Ovary (tissue), 9 donors: ENCODE results near the gene SRSF8. TPM values are rescaled to one million over a fixed set of nuclear protein-coding genes. Genes with fewer than 3 reads are reported as not detected.

ENCODE experiments used
- DNase-seq, 5 donors: peaks; one replicate each; pipeline ENCODE4 v3.0.0-alpha.2; 2019 to 2020
- H3K27ac ChIP-seq, 2 donors: fragments of 200-600 bp; one replicate each; pipeline versions ENCODE4 v1.5.1 to v1.8.0; 2019 to 2022
- H3K27me3 ChIP-seq: fragments of 200-600 bp; one replicate; pipeline ENCODE4 v1.8.0; 2022
- H3K36me3 ChIP-seq: fragments of 200-600 bp; sonication (generic); one replicate; pipeline ENCODE4 v1.5.1; 2019
- H3K4me1 ChIP-seq: one replicate; pipeline ENCODE4 v1.8.1; 2013; ENCODE audit warnings: mild to moderate bottlenecking, moderate library complexity; ENCODE audit not compliant: insufficient read depth
- H3K4me3 ChIP-seq: fragments of 200-600 bp; sonication (generic); one replicate; pipeline ENCODE4 v1.5.1; 2017
- H3K9me3 ChIP-seq, 2 donors: fragments of 200-600 bp in 1 of 2; sonication (generic) in 1 of 2; one replicate each; pipeline versions ENCODE4 v1.5.1 to v1.8.1; 2013 to 2019; ENCODE audit warnings: mild to moderate bottlenecking in 1 of 2, moderate library complexity in 1 of 2
- CTCF ChIP-seq, 3 donors: fragments of 450-650 bp in 2 of 3; fragments of 200-600 bp in 1 of 3; IDR thresholded peaks; one replicate each; pipeline versions ENCODE4 v1.5.1 to v1.8.0; 2016 to 2022; ENCODE audit warnings: antibody characterized with exemption in 3 of 3, mild to moderate bottlenecking in 1 of 3
- EP300 ChIP-seq: sonication (generic); formaldehyde crosslinking; IDR thresholded peaks from one replicate; pipeline ENCODE4 v1.6.1; 2017; ENCODE audit warnings: antibody characterized with exemption
- POLR2A ChIP-seq: fragments of 450-650 bp; IDR thresholded peaks from one replicate; pipeline ENCODE4 v1.6.1; 2017; ENCODE audit warnings: antibody characterized with exemption, mild to moderate bottlenecking, moderate library complexity
- WGBS, 3 donors: extraction: QIAGEN DNeasy Blood & Tissue Kit in 1 of 3; methylation state at CpG; one replicate each; pipeline versions ENCODE4 v1.1.5 to v1.1.7; 2013 to 2017; 5-methylcytosine and 5-hydroxymethylcytosine counted together
- intact Hi-C, 4 donors: fragments of 100-400 bp; cut with DNase I; formaldehyde crosslinking; loops; one replicate each; pipeline versions ENCODE4 v1.11.0 to v1.15.1; 2022 to 2023
- polyA plus RNA-seq, 2 donors: library from polyadenylated mRNA; stranded (reverse); fragments of 200-250 nt in 1 of 2; fragments of 350-450 nt in 1 of 2; fragmentation: Illumina TruSeq in 1 of 2; extraction: RNeasy Lipid Tissue Mini Kit (QIAGEN cat#74804) in 1 of 2; gene quantifications; one replicate each; pipeline ENCODE4 v1.2.3, GENCODE V29; 2013 to 2014
- total RNA-seq, 7 donors: library from RNA; depleted of rRNA in 2 of 7; stranded (reverse); fragments of >200 nt in 2 of 7; fragmentation: NEBNext Ultra II Directional in 3 of 7; extraction: Animal tissue kit (Norgen Biotek cat#: 25700) in 3 of 7; gene quantifications; one replicate each; pipeline versions ENCODE4 v1.1.0 to v1.2.4, GENCODE V29; 2016 to 2023
- donor health status: DM: no; HTN: no; CAD: no; lungs with moderate emphysema.
- donor health status: DM: no; HTN: no; CAD: no.
- donor health status: Bipolar disorder and iron deficiency.
- donor health status: DM: yes; HTN: yes; CAD: no.
- donor health status: DM: no; HTN: no; CAD: no.
- donor health status: DM: yes; HTN: yes; CAD: no.

The SRSF8 gene
- total and polyA plus RNA-seq, 9 donors, result 39.0 to 79.6 (median 58.8) TPM

- Histone ChIP-seq H3K4me3 (no peak overlapping the region), H3K27ac (no peak overlapping the region), H3K36me3 (no peaks in the 10 kb centered on the region), H3K27me3 (peaks cover 2% of the 10 kb centered on the region), H3K4me1 (no peaks in the 10 kb centered on the region), H3K9me3 (no peaks in the 10 kb centered on the region)
- intact Hi-C loops, result no loop called here
- TF ChIP-seq CTCF (IDR thresholded peaks at IDR 0.05) (no peak), POLR2A (no peak), EP300 (no peak)
- DNase-seq, result no peak
- 91 to 96% (median 94%) methylated on average over 8 of the region's 8 CpGs for WGBS, 3 donors
Measured at GRCh38 chr11:95057959-95058358, 8.8 kb upstream of the SRSF8 start.

- Histone ChIP-seq H3K9me3 (no peaks in the 10 kb centered on the region), H3K36me3 (no peaks in the 10 kb centered on the region), H3K4me1 (no peaks in the 10 kb centered on the region), H3K27ac (no peak overlapping the region), H3K4me3 (no peak overlapping the region), H3K27me3 (peaks cover 2% of the 10 kb centered on the region)
- no peak for DNase-seq
- WGBS, 3 donors, result 42 to 54% (median 50%) methylated on average over 1 of the region's 1 CpG
- intact Hi-C loops, result no loop called here
- TF ChIP-seq CTCF (IDR thresholded peaks at IDR 0.05), result no peak
- TF ChIP-seq EP300, result no peak
- no peak for TF ChIP-seq POLR2A
Measured at GRCh38 chr11:95058621-95059020, 8.1 kb upstream of the SRSF8 start.

GRCh38 chr11:95059046-95059445 lies 7.7 kb upstream of the SRSF8 start:
- intact Hi-C loops, result no loop called here
- WGBS, 3 donors, result 72 to 81% (median 80%) methylated on average over 6 of the region's 6 CpGs

GRCh38 chr11:95065336-95065735 lies 1.4 kb upstream of the SRSF8 start:
- no peak for DNase-seq
- Histone ChIP-seq H3K9me3 (no peaks in the 10 kb centered on the region), H3K27ac (no peak overlapping the region), H3K27me3 (no peaks in the 10 kb centered on the region), H3K4me1 (peaks cover 1% of the 10 kb centered on the region), H3K36me3 (no peaks in the 10 kb centered on the region), H3K4me3 (no peak overlapping the region)
- 93 to 100% (median 98%) methylated on average over 1 of the region's 1 CpG for WGBS, 3 donors
- intact Hi-C loops, result loop anchor here in 3 of 4 donors (5.0 to 10.0 kb wide), 3 partner anchors 79 to 642 kb away; no protein-coding TSS in a partner anchor
- TF ChIP-seq CTCF (IDR thresholded peaks at IDR 0.05), result no peak
- no peak for TF ChIP-seq POLR2A
- TF ChIP-seq EP300, result no peak

More at GRCh38 chr11:95059046-95059445, 7.7 kb upstream of the SRSF8 start:
- Histone ChIP-seq H3K9me3 (no peaks in the 10 kb centered on the region), H3K27ac (no peak overlapping the region), H3K4me3 (no peak overlapping the region), H3K27me3 (peaks cover 2% of the 10 kb centered on the region), H3K4me1 (no peaks in the 10 kb centered on the region), H3K36me3 (no peaks in the 10 kb centered on the region)
- TF ChIP-seq EP300 (no peak), CTCF (IDR thresholded peaks at IDR 0.05) (no peak), POLR2A (no peak)
- no peak for DNase-seq
